Spleen (tissue), 7 donors: ENCODE measurements around the gene OXTR.

Experiments
- POLR2A ChIP-seq, 3 donors: fragments of 450-650 bp; IDR thresholded peaks; one replicate each; pipeline ENCODE4 v1.5.1; 2017; ENCODE audit warnings: antibody characterized with exemption in 3 of 3, mild to moderate bottlenecking in 1 of 3
- POLR2AphosphoS5 ChIP-seq, 3 donors: sonication (generic); formaldehyde crosslinking; IDR thresholded peaks; one replicate each; pipeline ENCODE4 v1.5.1; 2017; ENCODE audit warnings: antibody characterized with exemption in 3 of 3
- TF ChIP-seq, protein P1 (sequence below), 11 experiments: fragments of 200-600 bp in 7 of 11; fragments of 450-650 bp in 4 of 11; sonication (generic) in 4 of 11; IDR thresholded peaks in 8 of 11; conservative IDR thresholded peaks in 3 of 11; 1 replicate in 7 of 11; 2 replicates in 4 of 11; pipeline versions ENCODE4 v1.4.0 to v1.8.0; 2016 to 2021; ENCODE audit warnings: antibody characterized with exemption in 11 of 11, inconsistent platforms in 4 of 11, mild to moderate bottlenecking in 1 of 11
- donor health status: DM: no; HTN: no; CAD: no; lungs with moderate emphysema.
- donor health status: DM: no; HTN: no; CAD: no.
- donor health status: DM: no; HTN: no; CAD: no.

DNA sequence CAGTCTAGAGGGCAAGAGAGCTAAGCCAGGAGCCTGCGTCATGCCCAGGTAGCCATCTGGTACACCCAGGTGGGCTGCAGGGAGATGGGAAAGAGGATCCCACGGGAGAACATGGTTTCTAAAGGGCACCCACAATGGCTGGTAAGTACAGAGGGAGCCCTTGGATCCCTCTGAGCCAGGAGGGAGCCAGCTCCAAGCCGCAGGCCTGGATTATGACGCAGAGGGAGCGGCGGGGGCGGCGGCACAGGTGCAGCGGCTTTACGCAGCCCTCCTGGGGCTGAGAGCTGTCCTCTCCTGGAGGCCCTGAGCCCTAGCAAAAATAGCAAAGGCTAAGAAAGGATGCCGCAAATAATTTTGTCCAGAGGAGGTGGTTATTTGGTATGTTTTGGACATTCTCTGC is 33.0 kb downstream of the OXTR start:
- TF ChIP-seq, protein P1, sequence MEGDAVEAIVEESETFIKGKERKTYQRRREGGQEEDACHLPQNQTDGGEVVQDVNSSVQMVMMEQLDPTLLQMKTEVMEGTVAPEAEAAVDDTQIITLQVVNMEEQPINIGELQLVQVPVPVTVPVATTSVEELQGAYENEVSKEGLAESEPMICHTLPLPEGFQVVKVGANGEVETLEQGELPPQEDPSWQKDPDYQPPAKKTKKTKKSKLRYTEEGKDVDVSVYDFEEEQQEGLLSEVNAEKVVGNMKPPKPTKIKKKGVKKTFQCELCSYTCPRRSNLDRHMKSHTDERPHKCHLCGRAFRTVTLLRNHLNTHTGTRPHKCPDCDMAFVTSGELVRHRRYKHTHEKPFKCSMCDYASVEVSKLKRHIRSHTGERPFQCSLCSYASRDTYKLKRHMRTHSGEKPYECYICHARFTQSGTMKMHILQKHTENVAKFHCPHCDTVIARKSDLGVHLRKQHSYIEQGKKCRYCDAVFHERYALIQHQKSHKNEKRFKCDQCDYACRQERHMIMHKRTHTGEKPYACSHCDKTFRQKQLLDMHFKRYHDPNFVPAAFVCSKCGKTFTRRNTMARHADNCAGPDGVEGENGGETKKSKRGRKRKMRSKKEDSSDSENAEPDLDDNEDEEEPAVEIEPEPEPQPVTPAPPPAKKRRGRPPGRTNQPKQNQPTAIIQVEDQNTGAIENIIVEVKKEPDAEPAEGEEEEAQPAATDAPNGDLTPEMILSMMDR (IDR thresholded peaks at IDR 0.05 in 8 of 11, conservative IDR thresholded peaks at IDR 0.05 in 3 of 11): no peak
- TF ChIP-seq POLR2AphosphoS5 (IDR thresholded peaks at IDR 0.05): no peak
- no peak for TF ChIP-seq POLR2A (IDR thresholded peaks at IDR 0.05)
